Spleen (tissue), 11 donors: ENCODE results near the gene FAHD2A. TPM values are rescaled to one million over a fixed set of nuclear protein-coding genes. Genes with fewer than 3 reads are reported as not detected.
"Not testable (repeated sequence)": the region's sequence is repeated elsewhere in the genome, so short reads cannot be mapped to it uniquely, and the experiment has no call there.

Experiments used
- DNase-seq: peaks from one replicate; pipeline ENCODE4 v3.0.0-alpha.2; 2020
- H3K27ac ChIP-seq, 8 donors: fragments of 200-600 bp; sonication (generic) in 7 of 8; 1 replicate in 4 of 8; 2 replicates in 4 of 8; pipeline versions ENCODE4 v1.5.0 to v1.8.0; 2016 to 2021; ENCODE audit warnings: inconsistent platforms in 4 of 8, mild to moderate bottlenecking in 4 of 8, moderate library complexity in 1 of 8
- H3K27me3 ChIP-seq, 7 donors: fragments of 200-600 bp; sonication (generic) in 6 of 7; replicated peaks in 1 of 7; 1 replicate in 4 of 7; 2 replicates in 3 of 7; pipeline versions ENCODE4 v1.5.0 to v1.8.0; 2016 to 2021; ENCODE audit warnings: inconsistent platforms in 3 of 7, mild to moderate bottlenecking in 1 of 7
- H3K36me3 ChIP-seq, 6 donors: fragments of 200-600 bp; sonication (generic) in 5 of 6; 1 replicate in 4 of 6; 2 replicates in 2 of 6; pipeline versions ENCODE4 v1.5.0 to v1.8.0; 2016 to 2021; ENCODE audit warnings: inconsistent platforms in 2 of 6
- H3K4me1 ChIP-seq, 6 donors: fragments of 200-600 bp; sonication (generic) in 5 of 6; 1 replicate in 3 of 6; 2 replicates in 3 of 6; pipeline versions ENCODE4 v1.5.0 to v1.8.0; 2016 to 2021; ENCODE audit warnings: inconsistent platforms in 3 of 6
- H3K4me3 ChIP-seq, 8 donors: fragments of 200-600 bp; sonication (generic) in 7 of 8; 1 replicate in 4 of 8; 2 replicates in 4 of 8; pipeline versions ENCODE4 v1.5.0 to v1.8.0; 2016 to 2021; ENCODE audit warnings: inconsistent platforms in 4 of 8, mild to moderate bottlenecking in 4 of 8, moderate library complexity in 2 of 8
- H3K9me3 ChIP-seq, 8 donors: fragments of 200-600 bp; sonication (generic) in 7 of 8; 1 replicate in 4 of 8; 2 replicates in 4 of 8; pipeline versions ENCODE4 v1.5.0 to v1.8.0; 2016 to 2021; ENCODE audit warnings: inconsistent platforms in 4 of 8
- CTCF ChIP-seq, 11 experiments: fragments of 200-600 bp in 7 of 11; fragments of 450-650 bp in 4 of 11; sonication (generic) in 4 of 11; IDR thresholded peaks in 8 of 11; conservative IDR thresholded peaks in 3 of 11; 1 replicate in 7 of 11; 2 replicates in 4 of 11; pipeline versions ENCODE4 v1.4.0 to v1.8.0; 2016 to 2021; ENCODE audit warnings: antibody characterized with exemption in 11 of 11, inconsistent platforms in 4 of 11, mild to moderate bottlenecking in 1 of 11
- POLR2A ChIP-seq, 3 donors: fragments of 450-650 bp; IDR thresholded peaks; one replicate each; pipeline ENCODE4 v1.5.1; 2017; ENCODE audit warnings: antibody characterized with exemption in 3 of 3, mild to moderate bottlenecking in 1 of 3
- POLR2AphosphoS5 ChIP-seq, 3 donors: sonication (generic); formaldehyde crosslinking; IDR thresholded peaks; one replicate each; pipeline ENCODE4 v1.5.1; 2017; ENCODE audit warnings: antibody characterized with exemption in 3 of 3
- WGBS, 5 donors: extraction: QIAGEN DNeasy Blood & Tissue Kit in 3 of 5; methylation state at CpG; one replicate each; pipeline versions ENCODE4 v1.1.5 to v1.1.7; 2013 to 2018; 5-methylcytosine and 5-hydroxymethylcytosine counted together
- intact Hi-C: fragments of 100-400 bp; cut with DNase I; formaldehyde crosslinking; loops from one replicate; pipeline ENCODE4 v1.15.0; 2023; ENCODE audit warnings: low total_unique reads
- polyA plus RNA-seq, 3 donors: library from polyadenylated mRNA; stranded (reverse); fragments of 200-250 nt; gene quantifications; one replicate each; pipeline ENCODE4 v1.2.1, GENCODE V29; 2013
- total RNA-seq, 7 donors: library from RNA; depleted of rRNA in 3 of 7; stranded (reverse); fragments of >200 nt in 3 of 7; fragmentation: NEBNext Ultra II Directional in 4 of 7; extraction: Animal tissue kit (Norgen Biotek cat#: 25700) in 4 of 7; gene quantifications; one replicate each; pipeline versions ENCODE4 v1.1.0 to v1.2.1, GENCODE V29; 2016 to 2021
- donor health status: healthy with polysubstance abuse.
- donor health status: DM: no; HTN: no; CAD: no; lungs with moderate emphysema.
- donor health status: DM: no; HTN: no; CAD: no.
- donor health status: Bipolar disorder and iron deficiency.
- donor health status: healthy.
- donor health status: DM: no; HTN: no; CAD: no.
- donor health status: DM: yes; HTN: yes; CAD: no.

The FAHD2A gene
- total and polyA plus RNA-seq, 10 donors, result 10.9 to 23.7 (median 17.5) TPM

- WGBS, 5 donors, result 87 to 93% (median 88%) methylated on average over 4 to 5 of the region's 5 CpGs
- intact Hi-C loops, result no loop called here
- no peaks in the 10 kb centered on the region for H3K36me3 ChIP-seq
- no peak overlapping the region for H3K4me3 ChIP-seq
- H3K27me3 ChIP-seq, result peaks cover 0 to 9% (median 0%) of the 10 kb centered on the region in 7 donors
- TF ChIP-seq POLR2AphosphoS5 (IDR thresholded peaks at IDR 0.05), result no peak
- no peak for TF ChIP-seq CTCF (IDR thresholded peaks at IDR 0.05 in 8 of 11, conservative IDR thresholded peaks at IDR 0.05 in 3 of 11)
- TF ChIP-seq POLR2A (IDR thresholded peaks at IDR 0.05), result no peak
- H3K27ac ChIP-seq, result no peak overlapping the region
- no peaks in the 10 kb centered on the region for H3K4me1 ChIP-seq
- peaks cover 0 to 5% (median 0%) of the 10 kb centered on the region in 8 donors for H3K9me3 ChIP-seq
- no peak for DNase-seq
Observed at GRCh38 chr2:95354469-95354901, 48.0 kb upstream of the FAHD2A start.

DNA sequence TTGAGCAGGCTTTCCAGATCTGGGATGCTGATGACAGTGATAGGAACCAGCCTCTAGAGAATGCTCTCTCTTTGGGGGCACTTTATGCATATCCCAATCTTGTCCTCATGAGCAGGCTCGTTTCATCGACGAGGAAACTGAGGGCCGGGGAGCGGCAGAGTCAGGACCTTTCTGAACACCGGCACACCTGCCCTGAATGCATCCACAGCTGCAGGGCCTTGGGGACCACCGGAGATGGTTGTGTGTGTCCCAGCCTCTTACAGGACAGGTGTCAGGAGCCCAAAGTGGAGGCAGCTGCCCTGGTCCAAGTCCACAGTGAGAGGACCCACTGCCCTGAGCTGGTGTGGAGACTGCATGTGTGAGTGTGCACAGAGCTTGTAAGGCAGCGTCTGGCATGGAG lies 47.6 kb upstream of the FAHD2A start:
- peaks cover 0 to 5% (median 0%) of the 10 kb centered on the region in 8 donors for H3K9me3 ChIP-seq
- no peak overlapping the region for H3K4me3 ChIP-seq
- peak; percentile 70 for DNase-seq
- H3K4me1 ChIP-seq, result no peaks in the 10 kb centered on the region
- H3K27ac ChIP-seq, result no peak overlapping the region
- intact Hi-C loops, result no loop called here
- no peak for TF ChIP-seq POLR2AphosphoS5 (IDR thresholded peaks at IDR 0.05)
- no peak for TF ChIP-seq CTCF (IDR thresholded peaks at IDR 0.05 in 8 of 11, conservative IDR thresholded peaks at IDR 0.05 in 3 of 11)
- TF ChIP-seq POLR2A (IDR thresholded peaks at IDR 0.05), result no peak
- WGBS, 5 donors, result 89 to 94% (median 91%) methylated on average over 2 to 8 of the region's 8 CpGs
- H3K36me3 ChIP-seq, result no peaks in the 10 kb centered on the region
- peaks cover 0 to 9% (median 0%) of the 10 kb centered on the region in 7 donors for H3K27me3 ChIP-seq

GRCh38 chr2:95355486-95355885 lies 47.0 kb upstream of the FAHD2A start:
- H3K9me3 ChIP-seq, H3K36me3 ChIP-seq, H3K27ac ChIP-seq, intact Hi-C loops, H3K4me1 ChIP-seq, H3K4me3 ChIP-seq, H3K27me3 ChIP-seq, DNase-seq: not testable (repeated sequence)
- 90 to 94% (median 93%) methylated on average over 3 to 5 of the region's 5 CpGs for WGBS, 5 donors

GRCh38 chr2:95356821-95357700 lies 45.4 kb upstream of the FAHD2A start:
- peaks cover 0 to 9% (median 0%) of the 10 kb centered on the region in 7 donors for H3K27me3 ChIP-seq
- no peaks in the 10 kb centered on the region for H3K36me3 ChIP-seq
- no peak for DNase-seq
- H3K4me3 ChIP-seq, result no peak overlapping the region
- intact Hi-C loops, result no loop called here
- no peak overlapping the region for H3K27ac ChIP-seq
- TF ChIP-seq POLR2A (IDR thresholded peaks at IDR 0.05) (no peak), CTCF (IDR thresholded peaks at IDR 0.05 in 8 of 11, conservative IDR thresholded peaks at IDR 0.05 in 3 of 11) (no peak), POLR2AphosphoS5 (IDR thresholded peaks at IDR 0.05) (no peak)
- H3K9me3 ChIP-seq, result peaks cover 0 to 5% (median 0%) of the 10 kb centered on the region in 8 donors
- no peaks in the 10 kb centered on the region for H3K4me1 ChIP-seq
- 89 to 93% (median 92%) methylated on average over 10 to 12 of the region's 12 CpGs for WGBS, 5 donors
